HG03520 (cell line): ENCODE measurements around the gene FADS1.

ENCODE experiments used
- ATAC-seq: cut with Tn5 transposase; IDR thresholded peaks from one replicate; pipeline ENCODE4 v1.9.1; 2021; ENCODE audit warnings: mild to moderate bottlenecking, moderate library complexity; ENCODE audit not compliant: unreplicated experiment

The FADS1 gene

GRCh38 chr11:61827571-61828378 is 11.0 kb upstream of the FADS1 start, which contains the start of gene FADS2:
Gene FADS2 (plus strand): TSS chr11:61828300. CDS start chr11:61828391, 91 bp downstream.
- ATAC-seq, result peak; percentile 72

- ATAC-seq, result peak; percentile 6
These were observed 10.2 kb upstream of the FADS1 start for GRCh38 chr11:61826930-61827570.

GRCh38 chr11:61820174-61820573 is 3.4 kb upstream of the FADS1 start:
- ATAC-seq, result no peak

GRCh38 chr11:61817471-61818202 is 834 bp upstream of the FADS1 start:
- ATAC-seq, result no peak

- ATAC-seq, result no peak
These were observed 740 bp downstream of the FADS1 start for GRCh38 chr11:61815790-61816735.

GRCh38 chr11:61814958-61815789 is 1.6 kb downstream of the FADS1 start:
- ATAC-seq, result peak; percentile 38

- ATAC-seq, result no peak
These were observed 2.4 kb downstream of the FADS1 start for GRCh38 chr11:61814247-61814957.

- ATAC-seq, result no peak
These were observed 3.9 kb downstream of the FADS1 start for GRCh38 chr11:61812736-61813411.

GRCh38 chr11:61811831-61812230 is 5.0 kb downstream of the FADS1 start:
- no peak for ATAC-seq

GRCh38 chr11:61810671-61811175 is 6.1 kb downstream of the FADS1 start:
- no peak for ATAC-seq

- ATAC-seq, result no peak
These were observed 10.0 kb downstream of the FADS1 start for GRCh38 chr11:61806785-61807184.

GRCh38 chr11:61805146-61805545 is 11.7 kb downstream of the FADS1 start:
- no peak for ATAC-seq

GRCh38 chr11:61803889-61804647 is 12.7 kb downstream of the FADS1 start:
- no peak for ATAC-seq

GRCh38 chr11:61802605-61803004 is 14.2 kb downstream of the FADS1 start:
- ATAC-seq, result no peak

GRCh38 chr11:61800331-61801281 is 16.2 kb downstream of the FADS1 start:
- no peak for ATAC-seq

GRCh38 chr11:61799665-61800284 is 17.0 kb downstream of the FADS1 start:
- no peak for ATAC-seq
